ENCODE results near the gene ARFRP1. TPM values are rescaled to one million over a fixed set of nuclear protein-coding genes. Genes with fewer than 3 reads are reported as not detected.

The ARFRP1 gene
- total RNA-seq, 2 experiments from 2014 or later: 53.3 to 82.1 TPM

DNA sequence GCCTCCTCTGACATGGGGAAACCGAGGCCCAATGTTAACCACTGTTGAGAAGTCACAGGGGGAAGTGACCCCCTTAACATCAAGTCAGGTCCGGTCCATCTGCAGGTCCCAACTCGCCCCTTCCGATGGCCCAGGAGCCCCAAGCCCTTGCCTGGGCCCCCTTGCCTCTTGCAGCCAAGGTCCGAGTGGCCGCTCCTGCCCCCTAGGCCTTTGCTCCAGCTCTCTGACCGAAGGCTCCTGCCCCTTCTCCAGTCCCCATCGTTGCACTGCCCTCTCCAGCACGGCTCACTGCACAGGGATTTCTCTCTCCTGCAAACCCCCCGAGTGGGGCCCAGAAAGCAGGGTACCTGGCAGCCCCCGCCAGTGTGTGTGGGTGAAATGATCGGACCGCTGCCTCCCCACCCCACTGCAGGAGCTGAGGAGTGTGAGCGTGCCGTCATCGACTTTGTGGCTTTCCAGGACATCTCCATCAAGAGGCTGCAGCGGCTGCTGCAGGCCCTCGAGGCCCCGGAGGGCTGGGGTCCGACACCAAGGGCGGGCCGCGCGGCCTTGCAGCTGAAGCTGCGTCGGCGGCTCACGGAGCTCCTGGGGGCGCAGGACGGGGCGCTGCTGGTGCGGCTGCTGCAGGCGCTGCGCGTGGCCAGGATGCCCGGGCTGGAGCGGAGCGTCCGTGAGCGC is 9.8 kb downstream of the ARFRP1 start:
- Histone ChIP-seq H4K20me1 (ENCODE audit: insufficient read depth, low read length) (no peaks in the 10 kb centered on the region), H2AFZ (ENCODE audit: low read length) (no peak overlapping the region), H3K4me1 (ENCODE audit: insufficient read depth, low read length, poor library complexity, severe bottlenecking) (peaks cover 9% of the 10 kb centered on the region), H3K27ac (ENCODE audit: low read depth, low read length, poor library complexity, severe bottlenecking) (no peak overlapping the region), H3K79me2 (ENCODE audit: insufficient read depth, low read depth, low read length) (no peaks in the 10 kb centered on the region), H3K4me3 (ENCODE audit: low read depth, low read length, poor library complexity, severe bottlenecking) (no peak overlapping the region), H3K36me3 (ENCODE audit: insufficient read depth, low read length) (peaks cover 35% of the 10 kb centered on the region), H3K4me2 (ENCODE audit: low read length) (no peak overlapping the region), H3K9me2 (ENCODE audit: insufficient read depth, low read length) (no peaks in the 10 kb centered on the region), H3K9me3 (ENCODE audit: low read length) (no peaks in the 10 kb centered on the region)
- no TSS peak for BruUV-seq (replicated peaks)
- intact Hi-C loops (cut with micrococcal nuclease; ENCODE audit: unreplicated experiment): no loop called here
- DNase-seq (ENCODE audit: low spot score): no peak
- CTCF ChIA-PET (ENCODE audit: unreplicated experiment): no interaction called here
- POLR2A ChIA-PET: no interaction called here
- TF ChIP-seq EZH2phosphoT487 (IDR thresholded peaks at IDR 0.05; ENCODE audit: borderline replicate concordance, low read depth, low read length) (no peak), CTCF (conservative IDR thresholded peaks at IDR 0.05; ENCODE audit: low read length) (no peak)

- POLR2A ChIA-PET: no interaction called here
- Histone ChIP-seq H3K27ac (ENCODE audit: low read depth, low read length, poor library complexity, severe bottlenecking) (no peak overlapping the region), H3K36me3 (ENCODE audit: insufficient read depth, low read length) (peaks cover 32% of the 10 kb centered on the region), H3K4me2 (ENCODE audit: low read length) (no peak overlapping the region), H2AFZ (ENCODE audit: low read length) (no peak overlapping the region), H3K9me2 (ENCODE audit: insufficient read depth, low read length) (no peaks in the 10 kb centered on the region), H3K4me1 (ENCODE audit: insufficient read depth, low read length, poor library complexity, severe bottlenecking) (peaks cover 9% of the 10 kb centered on the region), H3K79me2 (ENCODE audit: insufficient read depth, low read depth, low read length) (no peaks in the 10 kb centered on the region), H4K20me1 (ENCODE audit: insufficient read depth, low read length) (no peaks in the 10 kb centered on the region), H3K9me3 (ENCODE audit: low read length) (no peaks in the 10 kb centered on the region), H3K4me3 (ENCODE audit: low read depth, low read length, poor library complexity, severe bottlenecking) (no peak overlapping the region)
- DNase-seq (ENCODE audit: low spot score): no peak
- no TSS peak for BruUV-seq (replicated peaks)
- TF ChIP-seq CTCF (conservative IDR thresholded peaks at IDR 0.05; ENCODE audit: low read length) (no peak), EZH2phosphoT487 (IDR thresholded peaks at IDR 0.05; ENCODE audit: borderline replicate concordance, low read depth, low read length) (no peak)
- intact Hi-C loops (cut with micrococcal nuclease; ENCODE audit: unreplicated experiment): no loop called here
- CTCF ChIA-PET (ENCODE audit: unreplicated experiment): no interaction called here
Observed at GRCh38 chr20:63697357-63697867, 10.4 kb downstream of the ARFRP1 start.

DNA sequence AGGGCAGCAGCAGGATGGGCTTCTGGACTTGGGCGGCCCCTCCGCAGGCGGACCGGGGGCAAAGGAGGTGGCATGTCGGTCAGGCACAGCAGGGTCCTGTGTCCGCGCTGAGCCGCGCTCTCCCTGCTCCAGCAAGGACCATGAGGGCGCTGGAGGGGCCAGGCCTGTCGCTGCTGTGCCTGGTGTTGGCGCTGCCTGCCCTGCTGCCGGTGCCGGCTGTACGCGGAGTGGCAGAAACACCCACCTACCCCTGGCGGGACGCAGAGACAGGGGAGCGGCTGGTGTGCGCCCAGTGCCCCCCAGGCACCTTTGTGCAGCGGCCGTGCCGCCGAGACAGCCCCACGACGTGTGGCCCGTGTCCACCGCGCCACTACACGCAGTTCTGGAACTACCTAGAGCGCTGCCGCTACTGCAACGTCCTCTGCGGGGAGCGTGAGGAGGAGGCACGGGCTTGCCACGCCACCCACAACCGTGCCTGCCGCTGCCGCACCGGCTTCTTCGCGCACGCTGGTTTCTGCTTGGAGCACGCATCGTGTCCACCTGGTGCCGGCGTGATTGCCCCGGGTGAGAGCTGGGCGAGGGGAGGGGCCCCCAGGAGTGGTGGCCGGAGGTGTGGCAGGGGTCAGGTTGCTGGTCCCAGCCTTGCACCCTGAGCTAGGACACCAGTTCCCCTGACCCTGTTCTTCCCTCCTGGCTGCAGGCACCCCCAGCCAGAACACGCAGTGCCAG is 11.0 kb downstream of the ARFRP1 start, which contains the start of gene TNFRSF6B:
Gene TNFRSF6B, plus strand, starts transcription at position 25 of the 729 bp plus-strand sequence. Its CDS starts 116 bp downstream, at position 141.
- ChIA-PET CTCF (ENCODE audit: unreplicated experiment) (no interaction called here), POLR2A (no interaction called here)
- TF ChIP-seq EZH2phosphoT487 (IDR thresholded peaks at IDR 0.05; ENCODE audit: borderline replicate concordance, low read depth, low read length) (no peak), CTCF (conservative IDR thresholded peaks at IDR 0.05; ENCODE audit: low read length) (no peak)
- H2AFZ ChIP-seq (ENCODE audit: low read length): no peak within 1 kb of the TSS
- no peak within 1 kb of the TSS for H3K4me2 ChIP-seq (ENCODE audit: low read length)
- BruUV-seq (replicated peaks): no TSS peak
- no peaks in the 10 kb centered on the region for H3K9me2 ChIP-seq (ENCODE audit: insufficient read depth, low read length)
- no peak within 1 kb of the TSS for H3K4me3 ChIP-seq (ENCODE audit: low read depth, low read length, poor library complexity, severe bottlenecking)
- peaks cover 32% of the 10 kb centered on the region for H3K36me3 ChIP-seq (ENCODE audit: insufficient read depth, low read length)
- peaks cover 9% of the 10 kb centered on the region for H3K4me1 ChIP-seq (ENCODE audit: insufficient read depth, low read length, poor library complexity, severe bottlenecking)
- no peaks in the 10 kb centered on the region for H3K79me2 ChIP-seq (ENCODE audit: insufficient read depth, low read depth, low read length)
- H4K20me1 ChIP-seq (ENCODE audit: insufficient read depth, low read length): no peaks in the 10 kb centered on the region
- no peak for DNase-seq (ENCODE audit: low spot score)
- H3K9me3 ChIP-seq (ENCODE audit: low read length): no peaks in the 10 kb centered on the region
- intact Hi-C loops (cut with micrococcal nuclease; ENCODE audit: unreplicated experiment): no loop called here
- no peak within 1 kb of the TSS for H3K27ac ChIP-seq (ENCODE audit: low read depth, low read length, poor library complexity, severe bottlenecking)
